Mesodermal cell (in vitro differentiated cells): Measurements from ENCODE around the gene BORA.
"Not testable (repeated sequence)": the region's sequence is repeated elsewhere in the genome, so short reads cannot be mapped to it uniquely, and the experiment has no call there.

ENCODE experiments used
- H3K27ac ChIP-seq: 2 replicates; pipeline ENCODE4 v1.7.0; 2013; ENCODE audit warnings: mild to moderate bottlenecking, low read depth, low read length, moderate library complexity; ENCODE audit not compliant: severe bottlenecking
- H3K36me3 ChIP-seq: 2 replicates; pipeline ENCODE4 v1.7.1; 2013; ENCODE audit warnings: mild to moderate bottlenecking, low read length, moderate library complexity; ENCODE audit not compliant: control insufficient read depth, insufficient read depth
- H3K4me1 ChIP-seq: one replicate; pipeline ENCODE4 v1.7.1; 2013; ENCODE audit warnings: mild to moderate bottlenecking, low read length; ENCODE audit not compliant: insufficient read depth, control insufficient read depth, poor library complexity, severe bottlenecking
- H3K4me3 ChIP-seq: 2 replicates; pipeline ENCODE4 v1.7.0; 2013; ENCODE audit warnings: low read length, control low read depth, mild to moderate bottlenecking; ENCODE audit not compliant: insufficient read depth, poor library complexity, severe bottlenecking; ENCODE audit errors: extremely low read depth
- H3K9me3 ChIP-seq: 2 replicates; pipeline ENCODE4 v1.7.1; 2013; ENCODE audit warnings: mild to moderate bottlenecking, low read length, moderate library complexity; ENCODE audit not compliant: control insufficient read depth
- WGBS, 2 experiments: methylation state at CpG; one replicate each; pipeline ENCODE4 v1.1.5; 2013; ENCODE audit warnings: missing lambda C conversion rate in 2 of 2; ENCODE audit not compliant: insufficient coverage in 2 of 2; 5-methylcytosine and 5-hydroxymethylcytosine counted together

The BORA gene

DNA sequence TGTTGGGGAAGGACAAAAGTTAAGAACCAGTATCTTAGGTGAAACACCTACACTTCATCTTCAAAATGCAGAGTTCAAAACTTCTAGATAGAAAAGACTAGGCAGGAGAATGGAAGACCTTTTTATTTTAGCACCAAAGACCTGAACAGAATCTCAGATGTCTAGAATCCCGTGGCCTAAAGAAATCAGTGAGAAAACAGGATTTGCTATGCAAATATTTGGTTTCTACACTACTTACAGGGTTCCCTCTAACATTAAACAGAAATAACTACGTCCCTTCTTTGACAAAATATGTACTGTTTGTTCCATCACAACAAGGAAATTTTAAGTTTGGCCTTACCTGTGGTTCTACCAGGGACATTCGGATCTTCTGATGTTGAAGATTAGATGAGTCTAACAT is 32.5 kb downstream of the BORA start:
- Histone ChIP-seq H3K27ac (no peak overlapping the region), H3K9me3 (no peaks in the 10 kb centered on the region), H3K4me1 (no peaks in the 10 kb centered on the region), H3K36me3 (peaks cover 81% of the 10 kb centered on the region), H3K4me3 (no peak overlapping the region)
- 80% methylated on average over 1 of the region's 3 CpGs; no CpG with 5 or more reads in 1 of the 2 experiments for WGBS, 2 experiments

DNA sequence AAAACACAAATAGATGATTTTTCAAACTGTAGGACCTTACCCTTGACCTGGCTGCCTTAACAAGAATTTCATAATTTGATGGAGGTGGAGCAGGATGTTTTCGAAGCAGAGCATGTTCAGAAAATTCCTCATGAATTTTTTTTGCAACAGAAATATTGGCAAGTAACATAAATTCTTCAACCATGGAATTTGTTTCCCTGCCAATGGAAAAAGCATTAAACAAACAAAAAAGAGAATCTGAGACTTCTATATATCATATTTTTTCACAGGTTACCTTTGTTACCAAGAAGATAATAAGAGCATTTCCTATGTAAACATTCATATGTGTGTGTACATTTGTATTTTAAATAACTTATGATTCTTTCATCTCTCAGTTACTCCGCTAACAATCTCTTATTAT is 35.7 kb downstream of the BORA start:
- H3K4me1 ChIP-seq: no peaks in the 10 kb centered on the region

DNA sequence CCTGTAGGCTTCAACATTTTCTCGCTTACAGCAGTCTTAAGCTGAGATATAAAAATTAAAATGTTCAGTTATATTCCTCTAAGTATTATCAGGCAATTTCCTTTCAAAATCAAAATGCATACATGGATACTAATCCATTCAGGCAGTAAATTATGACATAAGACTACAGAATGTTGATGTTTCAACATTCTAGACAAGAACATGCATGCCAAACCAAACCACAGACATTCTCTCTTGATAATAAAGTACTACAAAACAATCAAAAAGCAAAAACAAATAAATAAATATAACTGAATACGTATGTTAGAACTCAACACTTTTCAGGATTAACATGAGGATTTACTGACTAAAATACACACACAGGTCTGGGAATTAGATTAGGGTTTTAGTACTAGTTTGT is 46.3 kb downstream of the BORA start:
- Histone ChIP-seq H3K9me3 (no peaks in the 10 kb centered on the region), H3K4me3 (no peak overlapping the region), H3K27ac (no peak overlapping the region), H3K36me3 (peaks cover 72% of the 10 kb centered on the region), H3K4me1 (peaks cover 2% of the 10 kb centered on the region)
- WGBS, 2 experiments: no CpG with 5 or more reads among the region's 2 CpGs

More for the DNA sequence above, 35.7 kb downstream of the BORA start:
- WGBS, 2 experiments: 60% methylated on average over 1 of the region's 2 CpGs; no CpG with 5 or more reads in 1 of the 2 experiments
- H3K36me3 ChIP-seq: peaks cover 79% of the 10 kb centered on the region
- H3K9me3 ChIP-seq: no peaks in the 10 kb centered on the region
- H3K4me3 ChIP-seq: no peak overlapping the region
- H3K27ac ChIP-seq: no peak overlapping the region

DNA sequence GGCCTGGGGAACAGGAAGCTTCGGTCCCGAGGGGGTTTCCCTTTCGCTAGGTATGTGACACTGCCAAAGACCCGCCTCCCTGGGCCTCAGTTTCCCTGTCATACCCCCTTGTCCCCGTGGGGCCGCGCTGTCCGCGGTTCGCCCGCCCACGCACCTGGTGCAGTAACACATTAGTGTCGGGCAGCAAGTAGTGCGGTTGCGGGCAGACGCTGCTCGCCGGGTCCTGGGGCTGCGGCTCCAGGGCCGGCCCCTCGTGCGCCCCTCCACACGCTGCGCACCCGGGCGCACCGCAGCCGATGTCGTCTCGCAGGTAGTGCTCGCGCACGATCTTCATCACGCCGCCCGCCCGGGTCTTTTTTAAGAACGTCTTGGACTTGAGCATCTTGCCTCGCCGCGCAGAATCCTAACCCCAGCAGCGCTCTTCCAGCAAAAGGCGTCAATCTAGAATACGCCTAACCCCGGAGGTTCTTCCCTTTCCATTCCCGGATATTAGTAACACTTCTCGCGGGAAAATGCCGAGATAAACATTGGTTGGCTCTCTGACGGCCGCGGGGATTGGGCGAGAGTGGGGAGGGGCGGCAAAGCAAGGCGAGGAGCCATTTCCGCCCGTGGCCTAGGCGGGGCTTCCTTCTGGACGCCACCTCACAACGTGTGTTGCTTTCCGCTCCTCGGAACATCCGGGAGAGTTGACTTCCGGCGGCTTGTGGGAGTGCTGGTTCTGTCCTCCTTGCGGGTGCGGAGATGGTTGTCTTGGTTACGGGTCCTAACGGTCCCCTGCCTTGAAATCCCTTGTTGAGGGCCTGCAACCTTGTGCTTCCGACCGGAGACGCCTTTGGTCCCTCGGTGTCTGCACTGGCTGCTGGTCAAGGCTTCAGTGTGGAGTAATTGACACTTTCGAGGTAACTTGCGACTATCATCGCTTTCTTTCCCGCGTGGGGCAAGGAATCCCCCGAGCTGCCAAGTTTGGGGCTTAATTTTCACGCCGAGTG is 54.0 kb downstream of the BORA start, which contains the start of the genes DIS3 and PIBF1:
DIS3 (minus strand) TSS at position 450 of the 989 bp plus-strand sequence; CDS start at position 382, 68 bp downstream.
PIBF1 (plus strand) TSS at position 683 of the 989 bp plus-strand sequence. CDS start 1,337 bp downstream, outside the sequence.
- H3K27ac ChIP-seq: peak within 1 kb of the TSS; percentile 86
- H3K36me3 ChIP-seq: peaks cover 40% of the 10 kb centered on the region
- peak within 1 kb of the TSS; percentile 96 for H3K4me3 ChIP-seq
- H3K9me3 ChIP-seq: no peaks in the 10 kb centered on the region
- WGBS, 2 experiments: 1% methylated on average over 55 to 77 of the region's 81 CpGs
- H3K4me1 ChIP-seq: peaks cover 10% of the 10 kb centered on the region

DNA sequence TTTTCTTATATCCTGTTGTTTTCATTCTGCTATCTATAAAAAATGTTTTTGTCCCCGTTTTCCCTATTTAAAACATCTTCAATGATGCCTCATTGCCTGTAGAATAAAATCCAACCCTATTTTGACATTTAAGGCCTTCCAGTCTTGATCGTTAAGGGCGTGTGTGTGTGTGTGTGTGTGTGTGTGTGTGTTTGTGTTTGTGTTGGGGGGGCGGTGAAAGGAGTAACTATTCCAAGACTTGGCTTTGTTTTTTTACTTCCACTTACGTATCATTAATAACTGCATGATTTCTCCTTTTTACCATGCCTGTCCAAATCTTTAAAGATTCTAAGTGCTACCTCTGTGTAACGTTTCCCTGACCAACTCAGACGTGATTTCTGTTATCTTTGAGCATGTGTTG is 55.0 kb downstream of the BORA start:
- 31% methylated on average over 2 of the region's 7 CpGs; no CpG with 5 or more reads in 1 of the 2 experiments for WGBS, 2 experiments
- peak overlapping the region; percentile 86 for H3K27ac ChIP-seq
- peaks cover 10% of the 10 kb centered on the region for H3K4me1 ChIP-seq
- peaks cover 36% of the 10 kb centered on the region for H3K36me3 ChIP-seq
- H3K4me3 ChIP-seq: peak overlapping the region; percentile 96
- no peaks in the 10 kb centered on the region for H3K9me3 ChIP-seq

DNA sequence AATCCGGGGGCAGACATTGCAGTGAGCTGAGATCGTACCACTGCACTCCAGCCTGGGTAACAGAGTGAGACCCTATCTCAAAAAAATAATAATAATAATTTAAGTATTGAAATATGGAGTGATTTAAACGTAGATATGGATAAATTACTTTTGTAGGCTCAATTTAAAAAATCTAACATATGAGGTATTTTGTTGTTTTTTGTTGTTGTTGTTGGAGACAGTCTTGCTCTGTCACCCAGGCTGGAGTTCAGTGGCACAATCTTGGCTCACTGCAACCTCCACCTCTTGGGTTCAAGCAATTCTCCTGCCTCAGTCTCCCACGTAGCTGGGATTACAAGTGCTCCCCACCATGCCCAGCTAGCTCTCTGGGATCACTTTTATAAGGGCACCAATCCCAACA is 57.0 kb downstream of the BORA start:
- not testable (repeated sequence) for H3K27ac ChIP-seq, H3K4me3 ChIP-seq, H3K9me3 ChIP-seq, H3K4me1 ChIP-seq
- H3K36me3 ChIP-seq: peaks cover 24% of the 10 kb centered on the region
- 100% methylated on average over 1 of the region's 4 CpGs; no CpG with 5 or more reads in 1 of the 2 experiments for WGBS, 2 experiments

DNA sequence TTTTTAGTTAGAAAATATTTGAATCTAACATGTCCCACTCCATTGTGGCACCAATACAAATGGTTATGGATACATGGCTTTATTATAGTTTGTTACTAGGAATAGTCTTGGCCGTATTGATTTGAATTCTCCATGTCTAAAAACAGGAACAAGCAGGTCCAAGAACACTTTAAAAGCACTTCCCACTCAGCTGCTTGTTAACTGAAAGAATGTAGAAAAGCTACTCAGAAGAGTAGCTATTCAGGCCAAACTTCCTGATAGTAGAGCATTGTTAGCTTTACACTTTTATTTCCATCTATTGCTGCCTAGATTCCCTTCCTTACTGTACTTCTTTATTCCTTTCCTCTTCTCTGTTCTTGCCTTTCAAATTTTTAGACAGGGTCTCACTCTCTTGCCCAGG is 61.1 kb downstream of the BORA start:
- H3K4me1 ChIP-seq: no peaks in the 10 kb centered on the region
- no peaks in the 10 kb centered on the region for H3K9me3 ChIP-seq
- H3K4me3 ChIP-seq: no peak overlapping the region
- peaks cover 39% of the 10 kb centered on the region for H3K36me3 ChIP-seq
- no peak overlapping the region for H3K27ac ChIP-seq
- WGBS, 2 experiments: no CpG with 5 or more reads among the region's 1 CpG

DNA sequence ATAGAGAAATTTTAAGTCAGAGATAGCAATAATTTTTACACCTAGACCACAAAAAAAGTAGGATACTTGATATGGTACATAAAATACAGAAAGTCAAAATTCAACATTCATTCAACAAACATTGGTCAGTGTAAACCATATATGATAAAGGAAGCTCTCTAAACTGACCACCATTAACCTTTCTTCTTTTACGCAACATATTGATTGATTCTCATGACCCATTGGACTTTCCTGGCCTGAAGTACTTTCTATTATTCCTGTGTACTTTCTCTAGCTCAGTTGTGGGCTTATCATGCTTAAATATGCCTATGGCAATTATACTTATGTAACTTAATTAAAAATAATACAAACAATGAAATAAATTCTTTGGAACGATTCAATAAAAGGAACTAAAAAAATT is 64.9 kb downstream of the BORA start:
- WGBS, 2 experiments: no CpG with 5 or more reads among the region's 2 CpGs
- H3K4me1 ChIP-seq: no peaks in the 10 kb centered on the region
- H3K9me3 ChIP-seq: no peaks in the 10 kb centered on the region
- no peak overlapping the region for H3K4me3 ChIP-seq
- peaks cover 40% of the 10 kb centered on the region for H3K36me3 ChIP-seq
- no peak overlapping the region for H3K27ac ChIP-seq

DNA sequence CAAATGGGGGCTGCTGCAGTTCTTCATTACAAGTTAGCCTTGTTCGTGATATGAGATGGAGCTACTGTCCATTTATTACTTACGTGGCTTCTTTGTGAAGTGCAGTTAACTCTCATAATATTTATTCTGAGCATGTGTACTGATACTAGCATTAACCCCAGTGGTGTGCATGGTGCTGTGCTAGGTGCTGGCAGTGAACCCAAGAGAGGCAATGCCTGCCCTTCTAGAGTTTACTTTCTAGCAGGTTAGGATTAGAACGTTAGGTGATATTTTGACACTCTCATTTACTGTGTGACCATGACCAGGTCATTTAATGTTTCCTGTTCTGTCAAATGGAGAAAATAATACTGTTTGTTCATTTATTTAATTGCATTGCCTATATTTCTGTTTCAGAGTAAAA is 71.1 kb downstream of the BORA start:
- Histone ChIP-seq H3K4me1 (no peaks in the 10 kb centered on the region), H3K36me3 (peaks cover 47% of the 10 kb centered on the region), H3K4me3 (no peak overlapping the region), H3K9me3 (no peaks in the 10 kb centered on the region), H3K27ac (no peak overlapping the region)
- 50% methylated on average over 2 of the region's 3 CpGs; no CpG with 5 or more reads in 1 of the 2 experiments for WGBS, 2 experiments

DNA sequence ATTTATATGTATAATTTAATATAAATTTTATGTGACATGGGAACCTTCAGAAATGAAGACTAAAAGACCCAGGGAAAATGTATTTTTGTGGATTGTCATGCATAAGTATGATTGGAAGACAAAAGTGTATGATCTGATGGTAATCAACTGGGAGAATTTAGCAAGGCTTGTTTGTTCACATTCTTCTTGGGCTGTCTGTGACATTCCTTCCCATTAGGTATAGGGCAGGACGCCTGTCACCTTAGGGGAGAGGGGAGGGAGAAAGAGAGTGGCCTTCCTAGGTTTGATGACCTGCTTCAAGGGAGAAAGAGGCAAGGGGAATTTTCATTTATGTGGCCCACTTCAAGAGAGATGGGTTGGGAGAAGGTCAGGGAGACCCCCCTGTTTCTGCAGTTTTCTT is 76.6 kb downstream of the BORA start:
- no peaks in the 10 kb centered on the region for H3K9me3 ChIP-seq
- no peaks in the 10 kb centered on the region for H3K4me1 ChIP-seq
- 83 to 88% methylated on average over 1 of the region's 1 CpG for WGBS, 2 experiments
- H3K36me3 ChIP-seq: peaks cover 23% of the 10 kb centered on the region
- no peak overlapping the region for H3K4me3 ChIP-seq
- no peak overlapping the region for H3K27ac ChIP-seq
